Aorta (tissue), 5 donors: ENCODE measurements around the gene ZFAND2A. TPM values are rescaled to one million over a fixed set of nuclear protein-coding genes. Genes with fewer than 3 reads are reported as not detected.

Source experiments
- ATAC-seq: fragments of 200-7000 bp; cut with Tn5 transposase; one replicate; pipeline ENCODE4 v1.9.1; 2022; ENCODE audit warnings: moderate library complexity; ENCODE audit not compliant: low FRiP score
- DNase-seq, 2 donors: peaks; one replicate each; pipeline ENCODE4 v3.0.0-alpha.2; 2020
- H3K27ac ChIP-seq, 2 donors: one replicate each; pipeline ENCODE4 v1.5.1; 2013; ENCODE audit warnings: low read length in 2 of 2, mild to moderate bottlenecking in 2 of 2, moderate library complexity in 2 of 2, control low read depth in 1 of 2, inconsistent platforms in 1 of 2, low read depth in 1 of 2
- H3K27me3 ChIP-seq, 2 donors: one replicate each; pipeline ENCODE4 v1.6.1; 2013; ENCODE audit warnings: control low read depth in 1 of 2, low read length in 1 of 2, mild to moderate bottlenecking in 1 of 2, moderate library complexity in 1 of 2; ENCODE audit not compliant: insufficient read depth in 2 of 2, control insufficient read depth in 1 of 2
- H3K36me3 ChIP-seq, 2 donors: one replicate each; pipeline ENCODE4 v1.6.1; 2013; ENCODE audit warnings: control low read depth in 1 of 2, low read length in 1 of 2, mild to moderate bottlenecking in 1 of 2; ENCODE audit not compliant: insufficient read depth in 2 of 2, control insufficient read depth in 1 of 2
- H3K4me1 ChIP-seq, 2 donors: one replicate each; pipeline ENCODE4 v1.6.1; 2013; ENCODE audit warnings: low read length in 2 of 2, control low read depth in 1 of 2, mild to moderate bottlenecking in 1 of 2, moderate library complexity in 1 of 2; ENCODE audit not compliant: insufficient read depth in 2 of 2, control insufficient read depth in 1 of 2
- H3K4me3 ChIP-seq, 2 donors: one replicate each; pipeline ENCODE4 v1.5.1; 2013; ENCODE audit warnings: low read length in 2 of 2, control low read depth in 1 of 2, mild to moderate bottlenecking in 1 of 2
- H3K9me3 ChIP-seq: one replicate; pipeline ENCODE4 v1.6.1; 2013; ENCODE audit warnings: mild to moderate bottlenecking, low read length; ENCODE audit not compliant: control insufficient read depth
- WGBS, 2 donors: extraction: QIAGEN DNeasy Blood & Tissue Kit; methylation state at CpG; one replicate each; pipeline ENCODE4 v1.1.7; 2013; 5-methylcytosine and 5-hydroxymethylcytosine counted together
- intact Hi-C, 2 donors: fragments of 100-400 bp; cut with DNase I; formaldehyde crosslinking; loops; one replicate each; pipeline versions ENCODE4 v1.14.2 to v1.15.0; 2022
- polyA plus RNA-seq, 2 donors: library from polyadenylated mRNA; stranded (reverse); fragments of 200-250 nt; gene quantifications; one replicate each; pipeline ENCODE4 v1.2.3, GENCODE V29; 2013
- total RNA-seq, 2 donors: library from RNA; stranded (reverse); fragmentation: NEBNext Ultra II Directional; extraction: Animal tissue kit (Norgen Biotek cat#: 25700); gene quantifications; one replicate each; pipeline ENCODE4 v1.2.1, GENCODE V29; 2021
- donor health status: healthy with polysubstance abuse.
- donor health status: Bipolar disorder and iron deficiency.
- donor health status: DM: no; HTN: no; CAD: no.
- donor health status: DM: no; HTN: no; CAD: no.
- donor health status: DM: yes; HTN: yes; CAD: no.

The ZFAND2A gene
- total and polyA plus RNA-seq, 4 donors = 18.8 to 64.6 (median 39.7) TPM

DNA sequence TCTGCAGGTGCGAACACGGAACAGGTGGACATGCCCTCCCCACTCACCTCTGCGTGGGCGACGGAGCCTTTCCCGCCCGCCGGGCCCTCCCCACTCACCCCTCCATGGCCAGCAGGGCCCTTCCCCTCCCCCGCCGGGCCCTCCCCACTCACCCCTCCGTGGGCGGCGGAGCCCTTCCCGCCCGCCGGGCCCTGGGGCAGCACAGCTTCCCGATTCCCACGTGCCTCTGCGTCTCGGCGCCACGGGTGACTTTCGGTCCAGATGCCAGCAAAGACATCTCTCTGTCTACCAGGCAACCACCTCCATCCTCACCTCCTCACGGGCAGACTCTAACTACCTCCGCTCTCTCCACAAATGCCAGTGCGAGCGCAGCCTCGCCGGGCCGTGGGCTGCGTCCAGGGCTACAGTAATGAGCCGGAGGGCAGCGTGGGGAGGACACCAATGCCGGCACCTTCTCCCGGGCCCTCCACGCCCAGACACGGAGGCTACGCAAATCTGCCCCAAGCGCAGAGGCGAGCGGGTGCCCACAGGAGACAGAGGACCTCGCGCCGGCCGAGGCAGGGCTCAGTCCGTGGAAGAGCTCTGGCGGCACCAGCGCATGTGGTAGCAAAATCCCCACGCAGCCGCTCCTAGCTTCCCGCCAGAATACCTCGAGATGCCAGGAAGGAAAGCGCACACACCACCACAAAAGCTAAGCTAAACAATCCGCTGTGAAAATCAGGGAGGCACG is 50.2 kb downstream of the ZFAND2A start:
- H3K36me3 ChIP-seq = no peaks in the 10 kb centered on the region
- intact Hi-C loops = no loop called here
- no peaks in the 10 kb centered on the region for H3K27me3 ChIP-seq
- H3K4me3 ChIP-seq = no peak overlapping the region
- ATAC-seq (no peak), DNase-seq (peak; percentile 35 to 71)
- H3K4me1 ChIP-seq = no peaks in the 10 kb centered on the region
- WGBS, 2 donors = 96 to 97% methylated on average over 43 to 55 of the region's 55 CpGs
- no peaks in the 10 kb centered on the region for H3K9me3 ChIP-seq
- no peak overlapping the region for H3K27ac ChIP-seq

DNA sequence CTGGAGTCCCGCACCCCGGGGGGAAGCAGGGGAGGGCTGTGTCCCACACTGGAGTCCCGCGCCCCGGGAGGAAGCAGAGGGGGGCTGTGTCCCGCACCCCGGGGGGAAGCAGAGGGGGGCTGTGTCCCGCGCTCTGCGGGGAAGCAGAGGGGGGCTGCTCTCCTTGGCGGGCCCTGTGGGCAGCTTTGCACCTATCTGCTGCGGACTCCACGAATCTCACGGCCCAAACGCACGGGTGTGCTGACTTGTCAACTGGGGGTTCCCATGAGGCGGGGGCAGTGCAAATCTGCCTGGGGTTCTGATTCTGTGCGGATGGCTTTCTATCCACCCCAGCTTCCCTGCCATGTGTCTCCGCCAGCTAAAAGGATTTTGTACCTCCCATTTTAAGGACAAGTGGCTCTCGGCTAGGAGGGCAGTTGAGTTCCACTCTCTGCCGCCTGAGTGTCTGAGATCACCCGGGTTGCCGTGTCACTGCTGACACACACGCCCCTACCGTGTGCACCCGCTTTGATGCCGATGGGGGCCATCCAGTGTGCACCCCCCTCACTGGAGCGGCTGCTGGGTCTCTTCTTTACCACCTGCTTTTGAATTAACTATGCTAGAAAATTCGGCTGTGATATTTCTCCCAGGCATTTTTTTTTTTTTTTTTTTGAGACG is 51.6 kb downstream of the ZFAND2A start:
- no peaks in the 10 kb centered on the region for H3K27me3 ChIP-seq
- no peak overlapping the region for H3K27ac ChIP-seq
- DNase-seq = peak; percentile 14 to 54
- H3K4me1 ChIP-seq = no peaks in the 10 kb centered on the region
- 90 to 91% methylated on average over 28 to 30 of the region's 30 CpGs for WGBS, 2 donors
- no peak overlapping the region for H3K4me3 ChIP-seq
- H3K9me3 ChIP-seq = no peaks in the 10 kb centered on the region
- no peak for ATAC-seq
- intact Hi-C loops = no loop called here
- no peaks in the 10 kb centered on the region for H3K36me3 ChIP-seq

GRCh38 chr7:1106793-1107421 is 53.1 kb downstream of the ZFAND2A start:
- intact Hi-C loops = no loop called here

DNA sequence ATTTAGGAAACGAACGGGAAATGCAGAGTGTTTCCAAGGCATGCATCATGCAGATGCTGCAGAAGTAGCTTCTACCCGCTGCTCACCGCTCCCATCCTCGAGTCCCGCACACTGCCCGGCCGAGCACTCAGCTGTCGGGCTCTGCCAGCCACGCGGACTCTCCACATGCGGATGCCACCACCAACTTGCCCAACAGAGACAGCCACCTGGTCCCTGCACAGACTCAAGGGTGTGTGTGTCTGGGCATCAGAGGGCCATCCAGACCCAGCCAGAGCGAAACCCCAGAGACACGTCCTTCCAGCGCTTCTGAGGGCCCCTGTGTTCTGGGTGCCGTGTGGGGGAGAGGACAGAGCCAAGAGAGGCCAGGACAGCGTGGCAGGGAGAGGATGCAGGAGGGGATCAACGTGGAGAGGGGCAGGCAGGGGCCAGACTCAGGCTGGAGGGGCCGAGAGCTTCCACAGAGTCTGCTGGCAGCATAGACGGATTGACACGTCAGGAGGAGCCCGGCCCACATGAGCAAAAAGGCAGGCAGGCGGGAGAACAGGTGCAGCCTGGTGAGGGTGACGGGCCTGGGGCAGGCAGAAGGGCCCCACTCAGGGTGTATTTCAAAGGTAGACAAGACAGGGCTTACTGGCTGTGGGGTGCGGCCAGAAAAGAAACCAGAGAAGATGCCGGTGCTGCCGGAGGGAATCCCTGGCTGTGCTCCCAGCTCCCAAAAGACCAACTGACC is 53.8 kb downstream of the ZFAND2A start:
- Histone ChIP-seq H3K36me3 (no peaks in the 10 kb centered on the region), H3K4me3 (no peak overlapping the region), H3K9me3 (no peaks in the 10 kb centered on the region), H3K27me3 (no peaks in the 10 kb centered on the region), H3K4me1 (no peaks in the 10 kb centered on the region), H3K27ac (no peak overlapping the region)
- DNase-seq = peak in 1 of 2 donors; percentile 34
- intact Hi-C loops = no loop called here
- ATAC-seq = no peak
- WGBS, 2 donors = 93% methylated on average over 27 of the region's 27 CpGs

More at GRCh38 chr7:1106793-1107421, 53.1 kb downstream of the ZFAND2A start:
- 91 to 94% methylated on average over 20 of the region's 20 CpGs for WGBS, 2 donors
- DNase-seq (peak; percentile 28 to 71), ATAC-seq (no peak)
- Histone ChIP-seq H3K4me3 (no peak overlapping the region), H3K4me1 (no peaks in the 10 kb centered on the region), H3K36me3 (no peaks in the 10 kb centered on the region), H3K27ac (no peak overlapping the region), H3K27me3 (no peaks in the 10 kb centered on the region), H3K9me3 (no peaks in the 10 kb centered on the region)

DNA sequence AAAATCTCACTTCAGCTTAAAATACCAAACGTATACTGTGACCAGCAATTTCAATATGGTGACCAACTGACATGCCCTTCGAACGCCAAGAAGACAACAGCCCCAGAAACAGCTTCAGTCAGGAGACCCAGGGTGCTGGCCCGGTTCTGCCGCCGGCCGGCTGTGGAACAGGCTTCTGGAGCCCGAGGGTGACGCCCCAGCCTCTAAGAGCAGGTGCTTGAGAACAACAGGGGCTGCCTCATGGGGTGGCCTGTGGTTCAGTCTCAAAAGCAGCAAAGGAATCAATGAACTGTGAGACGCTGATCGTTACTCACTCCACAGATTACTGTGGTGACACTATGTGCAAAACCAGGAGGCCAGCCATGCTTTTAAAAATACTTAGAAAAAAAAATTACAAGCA is 54.8 kb downstream of the ZFAND2A start:
- Histone ChIP-seq H3K36me3 (no peaks in the 10 kb centered on the region), H3K27ac (no peak overlapping the region), H3K27me3 (no peaks in the 10 kb centered on the region), H3K9me3 (no peaks in the 10 kb centered on the region), H3K4me3 (no peak overlapping the region), H3K4me1 (no peaks in the 10 kb centered on the region)
- intact Hi-C loops = no loop called here
- ATAC-seq = no peak
- WGBS, 2 donors = 94 to 96% methylated on average over 11 of the region's 11 CpGs
- no peak for DNase-seq

DNA sequence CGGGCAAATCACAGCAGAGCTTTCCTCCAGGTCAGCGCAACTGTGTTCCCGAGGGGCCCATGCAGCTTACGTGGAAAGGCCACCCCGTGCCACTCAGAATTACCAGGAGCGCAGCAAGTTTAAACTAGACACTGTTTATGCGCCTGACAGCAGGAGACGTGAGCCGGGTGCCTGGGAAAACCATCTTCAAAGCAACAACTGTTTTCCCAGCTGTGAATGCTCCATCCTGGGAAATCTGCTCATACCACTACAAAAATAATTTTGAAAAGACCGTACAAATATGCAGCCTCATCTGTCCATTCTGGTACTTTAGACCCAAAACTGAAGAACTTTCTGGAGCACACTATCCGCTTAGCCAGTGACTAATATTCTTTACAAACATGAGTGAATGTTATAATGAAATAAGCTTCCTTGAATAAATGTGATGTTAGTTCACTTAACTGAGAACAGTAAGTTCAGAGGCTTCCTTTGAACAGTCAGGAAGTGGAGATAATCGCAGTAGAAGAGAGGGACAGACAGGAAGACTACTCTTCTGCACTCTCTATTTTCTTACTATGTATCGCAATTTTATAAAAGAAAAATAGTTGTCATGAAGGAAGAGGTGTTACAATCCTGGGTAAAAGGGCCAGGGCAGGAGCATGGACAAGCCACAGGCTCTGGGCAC is 55.3 kb downstream of the ZFAND2A start:
- H3K9me3 ChIP-seq = no peaks in the 10 kb centered on the region
- H3K4me3 ChIP-seq = no peak overlapping the region
- DNase-seq (no peak), ATAC-seq (no peak)
- no peaks in the 10 kb centered on the region for H3K36me3 ChIP-seq
- no peaks in the 10 kb centered on the region for H3K4me1 ChIP-seq
- no peaks in the 10 kb centered on the region for H3K27me3 ChIP-seq
- H3K27ac ChIP-seq = no peak overlapping the region
- WGBS, 2 donors = 95 to 96% methylated on average over 13 of the region's 13 CpGs
- intact Hi-C loops = no loop called here

DNA sequence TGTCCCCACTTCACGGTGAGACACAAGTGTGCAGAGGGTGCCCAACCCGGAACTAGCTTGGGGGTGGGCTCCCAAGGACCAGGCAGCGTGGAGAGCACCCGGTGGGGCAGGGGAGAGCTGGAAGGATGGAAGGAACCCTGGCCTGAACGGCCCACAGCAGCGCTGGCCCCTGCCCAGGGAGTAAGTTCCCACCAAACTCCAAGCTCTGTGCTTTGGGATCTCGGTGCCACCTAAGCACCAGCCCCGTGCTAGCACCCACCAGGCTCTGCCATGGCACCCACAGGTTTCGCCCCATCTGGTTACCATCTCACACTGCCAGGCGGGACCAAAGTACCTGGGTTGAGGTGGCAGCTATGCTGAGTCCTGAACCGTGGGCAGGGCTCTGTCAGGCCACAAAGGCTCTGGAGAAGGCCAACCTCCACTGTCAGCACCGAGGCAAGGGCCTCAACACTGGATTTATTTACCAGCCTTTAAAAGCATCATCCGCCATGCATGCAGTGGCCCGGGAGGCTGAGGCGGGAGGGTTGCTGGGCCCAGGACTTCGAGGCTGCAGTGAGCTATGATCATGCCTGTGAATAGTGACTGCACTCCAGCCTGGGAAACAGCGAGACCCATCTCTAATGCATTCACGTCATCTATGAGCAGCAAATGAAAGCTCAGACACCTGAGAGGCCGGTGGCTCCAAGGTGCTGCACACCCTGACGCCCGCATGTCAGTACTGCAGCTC is 56.0 kb downstream of the ZFAND2A start:
- H3K4me1 ChIP-seq = no peaks in the 10 kb centered on the region
- no peak for ATAC-seq
- no peaks in the 10 kb centered on the region for H3K36me3 ChIP-seq
- no peaks in the 10 kb centered on the region for H3K9me3 ChIP-seq
- no peak overlapping the region for H3K4me3 ChIP-seq
- no peak overlapping the region for H3K27ac ChIP-seq
- no peak for DNase-seq
- 94 to 96% methylated on average over 21 of the region's 21 CpGs for WGBS, 2 donors
- intact Hi-C loops = no loop called here
- no peaks in the 10 kb centered on the region for H3K27me3 ChIP-seq
